Limb (tissue), 2 donors: ENCODE data around the gene CEACAM1.
"Not testable (repeated sequence)": the region's sequence is repeated elsewhere in the genome, so short reads cannot be mapped to it uniquely, and the experiment has no call there.

ENCODE experiments used
- DNase-seq, 2 donors: peaks; one replicate each; pipeline ENCODE4 v3.0.0-alpha.2; 2016; ENCODE audit errors: extremely low spot score in 2 of 2

The CEACAM1 gene

DNA sequence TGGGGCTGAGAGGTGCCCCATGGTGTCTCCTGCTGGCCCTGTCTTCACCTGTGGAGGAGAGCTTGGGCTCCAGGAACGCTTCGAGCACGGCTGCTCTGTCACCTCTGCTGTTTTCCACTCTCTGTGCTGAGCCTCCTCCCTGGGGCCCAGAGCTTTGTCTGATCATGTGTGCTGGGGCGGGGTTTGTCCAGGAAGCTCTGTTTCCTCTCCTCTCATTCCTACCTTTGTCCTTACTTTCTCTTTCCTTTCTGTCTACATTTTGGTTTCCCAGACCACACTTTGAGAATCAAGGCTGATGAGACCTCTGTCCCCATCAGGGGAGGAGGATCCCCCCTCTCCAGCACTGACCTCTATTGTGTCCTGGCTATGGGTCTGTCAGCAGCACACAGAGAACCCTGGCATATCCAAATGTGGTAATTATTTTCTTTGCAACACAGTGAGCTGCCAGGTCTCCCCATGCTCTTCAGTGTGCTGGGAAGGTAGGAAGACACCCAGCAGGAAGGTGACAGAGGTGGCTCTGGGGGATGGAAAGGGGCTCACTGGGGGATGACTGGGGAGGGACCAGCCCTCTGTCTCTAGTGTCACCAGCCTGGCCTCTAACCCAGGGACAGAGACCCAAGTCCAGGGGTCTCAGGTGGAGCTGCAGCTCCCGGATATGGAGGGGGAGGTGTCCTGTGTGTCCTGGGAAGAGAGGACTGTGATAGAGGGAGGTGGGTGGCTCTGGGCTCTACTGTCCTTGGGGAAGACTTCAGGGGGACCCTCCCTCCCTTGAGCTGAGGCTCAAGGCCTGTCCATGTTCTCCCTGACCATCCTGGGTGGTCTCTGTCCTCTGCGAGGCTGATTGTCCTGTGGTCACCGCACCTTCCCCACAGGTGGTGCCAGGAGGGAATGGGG lies at the start of gene CEACAM1:
TSS of gene CEACAM1 (minus strand) at position 128 of the 894 bp plus-strand sequence. CDS start at position 21, 107 bp downstream.
- DNase-seq = no peak

DNA sequence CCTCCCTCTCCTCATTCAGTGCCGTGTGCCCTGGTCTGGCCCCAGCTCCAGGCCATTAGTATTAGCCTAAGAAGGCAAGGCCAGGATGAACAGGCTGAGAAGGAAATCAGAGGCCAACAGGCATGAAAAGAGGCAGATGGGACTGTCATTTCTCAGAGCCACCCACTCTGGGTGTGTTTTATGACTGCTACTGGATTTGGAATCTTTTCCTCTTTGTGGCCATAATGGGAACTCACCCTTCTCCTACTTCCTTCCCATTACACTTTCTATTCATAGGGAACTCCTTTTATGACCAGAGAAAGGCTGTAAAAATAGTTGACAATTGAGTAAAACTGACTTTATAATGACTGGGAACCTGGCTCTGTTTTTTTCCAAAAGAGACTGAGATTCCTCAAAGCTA lies 48.7 kb upstream of the CEACAM1 start:
- no peak for DNase-seq

DNA sequence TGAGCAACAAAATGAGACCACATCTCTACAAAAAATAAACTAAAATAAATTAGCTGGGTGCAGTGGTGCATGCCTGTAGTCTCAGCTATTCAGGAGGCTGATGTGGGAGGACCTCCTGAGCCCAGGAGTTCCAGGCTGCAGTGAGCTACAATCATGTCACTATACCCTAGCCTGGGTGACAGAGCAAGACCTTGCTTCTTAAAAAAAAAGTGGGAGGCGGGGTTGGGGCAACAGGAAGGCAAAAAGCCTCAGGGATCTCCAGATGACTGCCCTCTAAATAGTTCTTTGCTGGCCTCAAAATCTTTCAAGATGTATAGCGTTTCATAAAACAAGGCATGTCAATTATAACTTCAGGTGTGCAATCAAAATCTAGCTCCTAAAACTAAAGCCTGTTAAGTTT lies 48.0 kb upstream of the CEACAM1 start:
- DNase-seq = no peak

DNA sequence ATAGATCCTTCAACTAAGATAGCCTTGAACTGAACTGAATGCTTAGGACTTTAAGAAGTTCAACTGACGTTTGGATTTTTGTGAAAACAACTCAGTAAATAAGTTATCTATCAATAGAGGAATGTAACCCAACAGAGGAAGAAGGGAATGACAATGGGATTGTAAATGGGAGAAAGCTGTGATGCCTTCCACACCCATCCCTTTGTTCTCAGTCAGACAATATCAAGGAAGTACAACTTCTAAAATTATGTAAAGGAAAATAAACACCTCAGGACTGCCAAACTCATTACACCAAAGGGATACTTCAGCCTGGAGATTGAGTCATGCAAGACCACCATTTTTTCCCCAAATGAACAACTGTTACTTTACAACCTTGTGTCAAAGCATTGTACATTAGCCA lies 45.4 kb upstream of the CEACAM1 start:
- DNase-seq = no peak

DNA sequence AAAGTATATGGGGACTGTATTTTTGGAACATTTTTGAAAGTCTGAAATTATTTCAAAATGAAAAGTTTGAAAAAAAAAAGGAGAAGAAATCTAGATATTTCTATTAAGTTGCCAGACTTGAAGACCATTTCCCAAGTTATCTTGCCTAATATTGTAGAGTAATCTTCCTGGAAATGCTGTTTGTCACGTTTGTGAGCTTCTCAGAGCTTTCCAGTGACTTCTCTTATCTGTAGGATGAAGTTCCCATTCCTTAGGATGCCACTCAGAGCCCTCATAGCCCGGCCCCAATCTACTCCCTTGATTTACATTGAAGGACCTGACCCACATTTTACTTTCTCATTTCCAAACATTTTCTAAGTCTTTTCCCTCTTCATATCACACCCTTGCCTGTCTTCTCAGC lies 42.8 kb upstream of the CEACAM1 start:
- DNase-seq = no peak

DNA sequence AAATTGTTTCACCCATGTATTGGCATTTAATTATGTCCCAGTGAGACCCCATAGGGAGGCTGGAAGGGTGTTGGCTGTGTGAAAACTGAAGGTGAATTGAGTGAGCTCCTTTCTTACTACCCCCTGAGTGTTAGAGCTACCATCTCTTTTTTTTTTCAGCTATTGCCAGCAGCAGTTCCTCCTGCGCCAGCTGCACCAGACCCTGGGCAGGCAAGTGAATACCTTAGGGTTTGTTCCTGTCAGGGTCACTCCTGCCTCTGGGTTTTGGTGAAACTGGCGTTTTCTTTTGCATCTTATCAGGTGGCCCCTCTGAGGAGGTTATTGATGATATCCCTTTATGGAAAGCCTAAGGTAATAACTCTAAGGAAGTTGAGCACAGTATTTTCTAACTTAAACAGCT lies 40.9 kb upstream of the CEACAM1 start:
- no peak for DNase-seq

DNA sequence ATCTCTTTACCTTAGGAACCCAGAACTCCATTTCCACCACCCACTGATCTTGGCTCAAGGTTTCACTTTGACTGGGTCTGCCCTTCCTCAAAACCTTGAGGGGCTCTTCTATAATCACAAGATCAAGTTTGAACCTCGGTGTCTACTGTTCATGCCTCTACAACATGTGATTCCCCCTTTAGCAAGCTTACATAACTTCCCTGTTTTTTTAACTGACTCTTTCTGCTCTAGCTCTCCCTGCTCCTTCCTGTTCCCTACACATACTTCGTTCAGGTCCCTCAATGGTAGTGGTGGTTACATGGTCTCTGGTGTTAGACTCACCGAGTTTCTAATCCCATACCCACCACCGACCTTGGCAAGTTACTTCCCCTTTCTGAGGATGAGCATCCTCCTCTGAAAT lies 39.7 kb upstream of the CEACAM1 start:
- no peak for DNase-seq

DNA sequence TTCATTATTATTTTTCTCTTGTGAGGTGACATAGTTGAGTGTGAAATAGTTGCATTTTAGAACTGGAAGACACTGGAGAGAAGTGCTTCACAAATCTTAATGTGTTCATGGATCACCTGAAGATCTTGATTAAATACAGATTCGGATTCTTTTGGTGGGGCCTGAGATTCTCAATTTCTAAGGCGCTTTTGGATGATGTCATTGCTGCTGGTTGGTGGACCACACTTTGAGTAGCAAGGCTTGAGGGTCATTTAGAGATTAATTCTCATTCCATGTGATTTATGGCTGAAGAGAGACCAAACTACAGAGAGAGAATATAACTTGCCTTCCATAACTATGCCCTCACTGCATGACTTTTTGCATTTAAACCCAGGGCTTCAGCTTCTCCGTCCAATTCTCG lies 39.3 kb upstream of the CEACAM1 start:
- no peak for DNase-seq

DNA sequence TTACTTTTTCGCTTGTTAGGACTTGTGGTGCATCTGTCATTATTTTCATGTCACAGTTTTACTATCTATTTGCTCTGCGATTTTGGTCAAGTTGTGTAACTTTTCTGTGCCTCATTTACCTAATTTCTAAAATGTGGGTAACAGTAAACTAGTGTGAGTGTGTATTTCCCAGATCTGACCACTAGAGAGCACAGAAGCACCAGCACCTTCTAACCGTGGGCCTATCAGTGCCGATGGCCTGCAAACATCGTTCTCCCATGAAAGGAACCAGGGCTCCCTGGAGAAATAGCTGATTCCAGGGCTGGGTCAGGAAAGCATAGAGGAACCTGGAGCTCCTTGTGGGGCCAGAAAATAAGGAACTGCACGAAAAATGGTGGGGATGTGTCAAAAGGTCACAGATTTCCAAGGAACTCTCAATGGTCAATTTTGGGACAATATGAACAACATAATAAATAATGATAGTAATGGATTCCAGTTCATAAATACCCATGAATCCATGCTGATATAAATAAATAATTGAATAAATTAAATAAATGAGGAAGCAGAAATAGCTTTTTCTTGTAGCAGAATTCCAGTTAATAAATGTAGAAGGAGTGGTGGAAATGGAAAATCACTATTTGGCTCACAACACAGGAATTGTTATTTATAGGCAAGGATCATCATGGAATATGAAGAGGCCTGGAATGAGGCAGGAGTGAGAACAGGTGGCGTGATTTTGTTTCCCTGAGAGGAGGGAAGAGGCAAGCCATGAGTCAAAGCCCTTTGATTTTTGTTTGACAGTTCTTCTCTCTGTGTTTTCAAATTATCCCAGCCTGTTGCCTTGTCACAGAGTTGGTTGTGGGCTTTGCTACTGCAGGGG lies 35.3 kb upstream of the CEACAM1 start:
- no peak for DNase-seq

DNA sequence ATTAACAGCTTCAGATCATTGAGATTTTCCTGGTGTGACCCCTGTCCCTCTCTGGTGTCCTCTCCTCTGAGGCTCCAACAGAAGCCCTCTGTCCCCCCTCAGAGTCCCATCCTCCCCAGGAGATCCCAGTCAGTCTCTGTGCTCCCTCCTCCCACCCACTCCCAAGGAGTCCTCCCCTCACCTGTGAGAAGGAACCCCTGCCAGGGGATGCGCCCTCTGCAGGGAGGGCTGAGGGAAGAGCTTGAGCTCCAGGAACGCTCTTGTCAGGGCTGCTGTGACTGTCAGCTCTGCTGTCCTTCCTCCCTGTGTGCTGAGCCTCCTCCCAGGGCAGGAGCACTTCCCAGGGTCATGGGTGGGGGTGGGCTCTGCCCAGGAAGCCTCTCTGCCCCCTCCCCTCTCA lies 33.2 kb upstream of the CEACAM1 start:
- DNase-seq = no peak

DNA sequence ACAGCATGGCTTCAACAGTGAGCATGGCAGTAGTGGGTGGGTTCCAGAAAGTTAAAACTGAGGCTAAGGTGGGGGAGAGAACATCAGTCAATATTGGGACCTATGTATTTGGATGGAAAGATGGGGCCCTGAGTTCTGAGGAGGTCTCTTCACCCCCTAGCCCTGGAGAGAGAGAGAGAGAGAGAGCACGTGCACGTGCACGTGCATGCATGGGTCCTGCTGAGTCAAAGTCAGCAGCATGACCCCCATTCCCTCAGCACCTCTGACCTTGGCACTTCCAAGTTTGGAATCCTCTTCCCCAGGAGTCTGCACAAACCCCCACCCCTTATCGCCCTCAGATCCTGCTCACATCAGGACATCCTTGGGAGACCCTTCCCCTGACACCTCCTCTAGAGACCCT lies 32.5 kb upstream of the CEACAM1 start:
- no peak for DNase-seq

DNA sequence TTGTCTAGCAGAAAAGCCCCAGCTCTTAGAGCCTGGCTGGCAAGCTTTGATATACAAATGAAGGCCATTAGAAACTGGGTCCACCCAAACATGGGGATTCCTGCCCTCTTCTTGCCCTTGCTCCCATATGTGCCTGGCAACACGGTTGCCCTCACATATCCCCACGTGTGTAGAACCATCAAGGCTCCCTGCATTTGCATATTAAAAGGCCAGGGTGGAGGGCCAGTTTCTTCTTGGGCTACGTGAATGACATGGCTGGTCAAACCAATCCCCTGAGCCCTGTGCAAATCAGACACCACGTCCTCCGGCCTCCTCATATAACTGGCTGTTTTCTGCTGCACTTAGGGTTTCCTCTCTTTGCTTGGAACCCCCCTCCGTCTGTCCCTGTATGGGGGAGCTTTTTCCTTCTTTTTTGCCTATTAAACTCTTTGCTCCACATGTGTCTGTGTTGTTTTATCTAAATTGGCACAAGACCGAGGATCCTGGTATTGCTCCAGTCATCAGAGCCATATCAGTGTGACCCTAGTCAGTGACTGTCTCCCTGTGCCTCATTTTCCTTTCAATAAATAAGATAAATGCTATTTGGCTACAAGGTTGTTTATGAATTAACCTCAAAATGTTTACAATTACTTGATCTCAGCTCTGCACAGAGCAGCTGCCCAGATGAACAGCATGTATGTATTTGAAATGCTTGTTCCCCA lies 30.3 kb upstream of the CEACAM1 start:
- DNase-seq = no peak

DNA sequence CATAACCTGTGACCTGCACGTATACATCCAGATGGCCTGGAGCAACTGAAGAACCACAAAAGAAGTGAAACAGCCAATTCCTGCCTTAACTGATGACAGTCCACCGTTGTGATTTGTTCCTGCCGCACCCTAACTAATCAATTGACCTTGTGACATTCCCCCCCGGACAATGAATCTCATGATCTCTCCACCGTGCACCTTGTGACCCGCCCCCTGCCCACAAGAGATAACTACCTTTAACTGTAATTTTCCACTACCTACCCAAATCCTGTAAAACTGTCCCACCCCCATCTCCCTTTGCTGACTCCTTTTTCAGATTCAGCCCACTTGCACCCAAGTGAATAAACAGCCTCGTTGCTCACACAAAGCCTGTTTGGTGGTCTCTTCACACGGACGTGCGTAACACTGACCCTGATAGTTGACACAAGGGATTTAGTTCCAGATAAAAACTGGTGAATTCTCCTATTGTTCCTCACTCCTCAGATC lies 29.1 kb upstream of the CEACAM1 start:
- DNase-seq = not testable (repeated sequence)

DNA sequence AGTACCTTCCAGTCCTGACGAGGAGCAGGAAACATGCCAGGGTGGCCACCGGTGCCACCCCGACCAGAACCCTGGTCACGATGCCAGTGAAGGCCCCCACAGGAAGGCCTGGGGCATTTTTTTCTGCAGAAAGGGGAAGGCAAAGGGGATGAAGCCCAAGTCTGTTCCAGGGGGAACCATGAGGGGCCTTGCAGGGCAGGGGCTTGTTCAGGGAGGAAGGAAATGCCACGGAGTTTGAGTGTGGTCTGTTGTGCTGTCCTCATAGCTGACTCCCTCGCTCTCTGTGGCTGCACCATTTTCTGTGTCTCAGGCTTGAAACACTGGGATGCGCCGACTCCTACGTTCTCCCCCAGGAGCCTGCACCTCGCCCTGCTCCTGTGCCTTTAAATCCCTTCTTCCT lies 27.5 kb upstream of the CEACAM1 start:
- DNase-seq = no peak

DNA sequence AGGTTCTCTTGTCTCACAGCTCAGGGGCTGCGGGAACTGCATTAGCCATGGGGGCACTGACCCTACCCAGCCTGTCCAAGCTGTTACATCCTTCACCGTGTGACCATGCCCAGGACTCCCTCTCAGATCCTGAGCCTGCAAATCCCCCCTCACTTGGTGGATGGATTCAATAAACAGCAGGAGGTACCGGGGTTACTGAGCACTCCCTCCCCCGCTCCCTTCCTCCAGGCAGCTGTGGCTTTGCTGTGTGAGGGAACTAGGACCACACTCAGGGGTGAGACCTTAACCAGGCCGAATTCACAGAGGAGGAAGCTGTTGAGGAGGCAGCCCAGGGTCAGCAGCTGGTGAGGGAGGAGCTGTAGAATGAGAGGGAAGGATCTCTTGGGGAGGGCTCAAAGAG lies 27.0 kb upstream of the CEACAM1 start:
- no peak for DNase-seq

DNA sequence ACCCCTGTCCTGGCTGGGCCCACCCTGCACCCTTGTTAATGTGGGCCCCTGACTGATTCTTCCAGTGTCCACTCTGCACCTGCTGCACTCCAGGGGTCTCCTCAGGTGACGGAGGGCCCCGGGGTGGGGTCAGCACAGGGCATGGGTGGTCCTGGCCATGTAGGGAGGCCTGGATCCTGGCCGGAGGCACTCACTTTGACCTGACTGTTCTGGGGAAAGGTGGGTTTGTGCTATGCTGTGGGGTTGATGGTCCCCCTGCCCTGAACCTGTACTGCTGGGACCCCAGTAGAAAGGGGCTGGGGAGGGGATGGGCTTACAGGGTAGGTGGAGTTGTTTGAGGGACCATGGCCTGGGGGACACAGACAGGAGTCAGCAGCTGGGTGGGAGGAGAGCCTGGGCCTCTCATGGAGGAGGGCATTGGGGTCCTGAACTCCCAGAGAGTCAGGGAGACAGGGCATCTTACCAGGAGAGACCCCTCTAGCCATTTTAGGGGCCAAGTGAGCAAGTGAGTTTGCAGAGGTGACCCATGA lies 25.8 kb upstream of the CEACAM1 start:
- DNase-seq = no peak

DNA sequence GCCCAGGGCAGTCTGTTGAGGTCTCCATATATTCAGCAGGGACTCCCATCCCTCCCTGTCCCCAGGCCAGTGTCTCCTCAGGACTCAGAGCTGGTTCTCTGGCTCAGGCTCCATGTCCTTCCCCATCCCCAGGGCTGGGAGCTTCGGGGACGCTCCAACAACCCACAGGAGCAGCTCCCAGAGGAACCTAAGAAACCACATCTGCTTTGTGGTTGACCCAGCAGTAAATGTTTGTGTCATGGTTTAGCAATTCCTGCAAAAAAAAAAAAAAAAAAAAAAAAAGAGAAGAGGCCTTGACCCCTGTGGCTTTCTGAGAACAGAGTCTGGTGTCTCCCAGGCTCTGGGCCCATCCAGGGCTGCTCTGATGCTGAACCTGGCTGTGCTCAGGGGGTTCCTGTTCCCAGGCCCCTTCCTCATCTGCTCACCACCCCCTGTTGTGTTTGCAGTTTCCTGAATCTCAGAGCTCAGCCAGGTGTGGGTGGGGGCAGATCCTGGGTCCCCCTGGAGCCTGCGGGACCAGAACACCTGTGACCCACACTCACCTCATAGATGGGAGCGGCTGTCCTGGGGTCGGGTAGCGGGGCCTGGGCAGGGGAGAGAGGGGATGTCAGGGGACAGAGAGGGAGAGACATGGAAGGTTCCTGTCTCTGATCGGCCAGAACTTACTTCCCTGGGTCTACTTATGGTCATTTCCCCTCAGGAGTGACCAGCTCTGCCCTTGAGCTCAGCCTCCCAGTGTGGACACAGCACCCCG lies 25.2 kb upstream of the CEACAM1 start:
- no peak for DNase-seq

DNA sequence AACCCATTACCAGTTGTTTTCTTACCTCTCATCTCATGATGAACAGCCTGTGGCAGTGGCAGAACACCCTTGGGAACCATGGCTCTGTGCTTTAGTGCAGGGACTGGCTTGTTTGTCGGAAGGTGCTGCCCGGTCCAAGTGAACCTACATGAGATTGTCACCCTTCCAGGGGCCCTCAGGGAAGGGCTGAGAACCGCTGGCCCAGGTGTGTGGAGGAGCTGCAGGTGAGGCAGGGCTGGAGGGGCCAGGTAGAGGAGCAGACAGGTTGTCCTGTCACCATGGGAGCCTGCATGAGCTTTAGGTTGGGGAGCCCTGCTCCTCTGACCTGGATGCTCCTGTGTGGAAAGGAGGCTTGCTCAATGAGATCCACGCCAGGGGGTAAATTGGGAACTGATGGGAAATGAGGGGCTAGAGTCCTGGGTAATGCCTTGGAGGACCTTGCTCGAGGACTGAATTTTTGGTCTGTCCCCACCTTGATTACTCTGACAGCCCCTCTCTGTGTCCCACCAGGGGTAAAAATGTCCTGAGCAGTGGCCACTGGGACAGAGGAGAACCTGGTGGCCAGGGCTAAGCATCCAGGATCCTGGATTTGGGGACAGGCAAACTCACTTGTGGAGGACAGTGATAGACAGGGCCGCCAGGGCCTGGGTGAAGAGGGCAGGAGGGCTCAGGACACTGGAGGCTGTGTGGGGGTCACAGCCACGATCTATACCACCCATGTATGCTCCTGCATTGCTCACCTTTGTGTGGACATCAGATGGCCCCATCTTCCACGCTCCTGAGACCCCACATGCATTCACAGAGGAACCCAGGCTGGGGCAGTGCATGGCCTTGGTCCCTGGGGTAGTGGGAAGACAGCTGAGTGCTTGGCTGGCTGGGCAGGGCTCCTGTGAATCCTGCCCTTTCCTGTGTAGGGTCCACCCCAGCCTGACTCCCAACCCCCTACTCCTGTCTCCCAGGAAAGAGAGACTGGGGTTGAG lies 24.1 kb upstream of the CEACAM1 start:
- DNase-seq = no peak

DNA sequence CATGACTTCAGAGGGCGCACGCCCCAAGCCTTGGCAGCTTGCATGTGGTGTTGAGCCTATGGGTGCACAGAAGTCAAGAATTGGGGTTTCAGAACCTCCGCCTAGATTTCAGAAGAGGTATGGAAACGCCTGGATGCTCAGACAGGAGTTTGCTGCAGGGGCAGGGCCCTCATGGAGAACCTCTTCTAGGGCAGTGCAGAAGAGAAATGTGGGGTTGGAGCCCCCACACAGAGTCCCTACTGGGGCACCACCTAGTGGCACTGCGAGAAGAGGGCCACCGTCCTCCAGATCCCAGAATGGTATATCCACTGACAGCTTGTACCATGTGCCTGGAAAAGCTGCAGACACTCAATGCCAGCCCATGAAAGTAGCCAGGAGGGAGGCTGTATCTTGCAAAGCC lies 22.2 kb upstream of the CEACAM1 start:
- not testable (repeated sequence) for DNase-seq

DNA sequence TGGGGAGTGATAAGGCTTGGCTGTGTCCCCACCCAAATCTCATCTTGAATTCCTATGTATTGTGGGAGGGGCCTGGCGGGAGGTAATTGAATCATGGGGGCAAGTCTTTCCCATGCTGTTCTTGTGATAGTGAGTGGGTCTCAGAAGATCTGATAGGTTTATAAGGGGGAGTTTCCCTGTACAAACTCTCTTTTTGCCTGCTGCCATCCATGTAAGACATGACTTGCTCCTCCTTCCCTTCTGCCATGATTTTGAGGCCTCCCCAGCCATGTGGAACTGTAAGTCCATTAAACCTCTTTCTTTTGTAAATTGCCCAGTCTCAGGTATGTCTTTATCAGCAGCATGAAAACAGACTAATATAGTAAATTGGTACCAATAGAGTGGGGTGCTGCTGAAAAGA lies 20.8 kb upstream of the CEACAM1 start:
- DNase-seq = not testable (repeated sequence)
